HEK293 (cell line): ENCODE results near the gene RBPJ.

Experiments
- CTCF ChIA-PET: fragments of 350-600 bp; formaldehyde crosslinking; extraction: SDS; loops from one replicate; lab custom pipeline; 2021; ENCODE audit warnings: antibody characterized with exemption; lab: Yijun Ruan, JAX
- POLR2A ChIA-PET: fragments of 300-600 bp; formaldehyde crosslinking; extraction: SDS; loops from one replicate; lab custom pipeline; 2020; ENCODE audit warnings: antibody characterized with exemption, inconsistent platforms; lab: Yijun Ruan, JAX
- H3K27ac ChIP-seq: fragments of 200-500 bp; sonication (Bioruptor generic); 2 replicates; pipeline ENCODE4 v1.5.1; 2014; ENCODE audit warnings: low read depth, low read length, control low read depth, inconsistent platforms; ENCODE audit errors: extremely low read depth
- H3K36me3 ChIP-seq, 2 experiments: fragments of 200-500 bp in 1 of 2; sonication (Bioruptor generic) in 1 of 2; 1 replicate in 1 of 2; 2 replicates in 1 of 2; pipeline ENCODE4 v1.5.1; 2014 to 2017; ENCODE audit warnings: inconsistent platforms in 2 of 2, low read length in 2 of 2; ENCODE audit not compliant: control insufficient read depth in 2 of 2, insufficient read depth in 1 of 2
- H3K4me1 ChIP-seq: fragments of 200-500 bp; sonication (Bioruptor generic); 2 replicates; pipeline ENCODE4 v1.5.1; 2014; ENCODE audit warnings: mild to moderate bottlenecking, low read length, inconsistent platforms; ENCODE audit not compliant: control insufficient read depth, insufficient read depth
- H3K4me3 ChIP-seq: 2 replicates; pipeline ENCODE4 v1.5.1; 2011; ENCODE audit warnings: low read depth, mild to moderate bottlenecking, control low read depth, low read length, moderate library complexity
- H3K9me3 ChIP-seq: fragments of 200-500 bp; sonication (Bioruptor generic); 2 replicates; pipeline ENCODE4 v1.5.1; 2014; ENCODE audit warnings: low read depth, low read length, inconsistent platforms; ENCODE audit not compliant: control insufficient read depth, insufficient read depth
- HOXD13 ChIP-seq: sonication (generic); formaldehyde crosslinking; IDR thresholded peaks from 2 replicates; pipeline ENCODE4 v1.8.0; 2022; ENCODE audit warnings: missing genetic modification reagents, borderline replicate concordance
- KLF16 ChIP-seq: fragments of 450-650 bp; formaldehyde crosslinking; IDR thresholded peaks from 2 replicates; pipeline ENCODE4 v1.5.1; 2017; ENCODE audit warnings: missing biosample characterization, missing genetic modification characterization
- OSR2 ChIP-seq: fragments of 450-650 bp; formaldehyde crosslinking; IDR thresholded peaks from 2 replicates; pipeline ENCODE4 v1.5.1; 2016; ENCODE audit warnings: missing biosample characterization, missing genetic modification characterization
- TSHZ1 ChIP-seq: fragments of 450-650 bp; formaldehyde crosslinking; IDR thresholded peaks from 2 replicates; pipeline ENCODE4 v1.5.1; 2016; ENCODE audit warnings: missing biosample characterization, missing genetic modification characterization, borderline replicate concordance
- WT1 ChIP-seq: fragments of 450-650 bp; formaldehyde crosslinking; IDR thresholded peaks from 2 replicates; pipeline ENCODE4 v1.5.1; 2016; ENCODE audit warnings: missing biosample characterization, missing genetic modification characterization
- ZBTB44 ChIP-seq: fragments of 450-650 bp; IDR thresholded peaks from 2 replicates; pipeline ENCODE4 v1.5.1; 2018; ENCODE audit warnings: missing biosample characterization, mild to moderate bottlenecking, missing genetic modification characterization
- ZBTB8A ChIP-seq: fragments of 450-650 bp; formaldehyde crosslinking; IDR thresholded peaks from 2 replicates; pipeline ENCODE4 v1.5.1; 2016; ENCODE audit warnings: missing biosample characterization, missing genetic modification characterization
- ZNF146 ChIP-seq: fragments of 450-650 bp; formaldehyde crosslinking; IDR thresholded peaks from 2 replicates; pipeline ENCODE4 v1.5.1; 2016; ENCODE audit warnings: missing biosample characterization, missing genetic modification characterization
- ZNF2 ChIP-seq: fragments of 450-650 bp; formaldehyde crosslinking; IDR thresholded peaks from 2 replicates; pipeline ENCODE4 v1.5.1; 2016; ENCODE audit warnings: missing biosample characterization, missing genetic modification characterization
- ZNF335 ChIP-seq: fragments of 450-650 bp; formaldehyde crosslinking; conservative IDR thresholded peaks from 2 replicates; pipeline ENCODE4 v1.5.1; 2016; ENCODE audit warnings: missing biosample characterization, missing genetic modification characterization
- ZNF354C ChIP-seq: fragments of 450-650 bp; formaldehyde crosslinking; IDR thresholded peaks from 2 replicates; pipeline ENCODE4 v1.5.1; 2016; ENCODE audit warnings: missing biosample characterization, missing genetic modification characterization, low read depth, borderline replicate concordance
- ZNF362 ChIP-seq: fragments of 450-650 bp; formaldehyde crosslinking; IDR thresholded peaks from 2 replicates; pipeline ENCODE4 v1.5.1; 2016; ENCODE audit warnings: missing biosample characterization, missing genetic modification characterization
- ZNF398 ChIP-seq: fragments of 450-650 bp; formaldehyde crosslinking; IDR thresholded peaks from 2 replicates; pipeline ENCODE4 v1.5.1; 2017; ENCODE audit warnings: missing biosample characterization, missing genetic modification characterization
- ZNF426 ChIP-seq: fragments of 450-650 bp; formaldehyde crosslinking; IDR thresholded peaks from 2 replicates; pipeline ENCODE4 v1.5.1; 2017; ENCODE audit warnings: missing biosample characterization, missing genetic modification characterization, mild to moderate bottlenecking, inconsistent platforms, moderate library complexity
- ZNF433 ChIP-seq: fragments of 450-650 bp; formaldehyde crosslinking; IDR thresholded peaks from 2 replicates; pipeline ENCODE4 v1.5.1; 2016; ENCODE audit warnings: missing biosample characterization, missing genetic modification characterization, low read depth
- ZNF501 ChIP-seq: fragments of 450-650 bp; formaldehyde crosslinking; IDR thresholded peaks from 2 replicates; pipeline ENCODE4 v1.5.1; 2016; ENCODE audit warnings: missing biosample characterization, missing genetic modification characterization
- ZNF610 ChIP-seq: fragments of 450-650 bp; formaldehyde crosslinking; IDR thresholded peaks from 2 replicates; pipeline ENCODE4 v1.5.1; 2016; ENCODE audit warnings: missing biosample characterization, missing genetic modification characterization, borderline replicate concordance
- ZNF792 ChIP-seq: fragments of 450-650 bp; formaldehyde crosslinking; IDR thresholded peaks from 2 replicates; pipeline ENCODE4 v1.5.1; 2016; ENCODE audit warnings: missing biosample characterization, missing genetic modification characterization
- TF ChIP-seq, protein P1 (sequence below): fragments of 450-650 bp; formaldehyde crosslinking; IDR thresholded peaks from 2 replicates; pipeline ENCODE4 v1.5.1; 2017; ENCODE audit warnings: missing biosample characterization, missing genetic modification characterization
- TF ChIP-seq, protein P2 (sequence below): fragments of 450-650 bp; formaldehyde crosslinking; IDR thresholded peaks from 2 replicates; pipeline ENCODE4 v1.5.1; 2017; ENCODE audit warnings: missing biosample characterization, missing genetic modification characterization
- TF ChIP-seq, protein P3 (sequence below): fragments of 450-650 bp; formaldehyde crosslinking; IDR thresholded peaks from 2 replicates; pipeline ENCODE4 v1.5.1; 2016; ENCODE audit warnings: missing biosample characterization, missing genetic modification characterization

RBPJ gene

DNA sequence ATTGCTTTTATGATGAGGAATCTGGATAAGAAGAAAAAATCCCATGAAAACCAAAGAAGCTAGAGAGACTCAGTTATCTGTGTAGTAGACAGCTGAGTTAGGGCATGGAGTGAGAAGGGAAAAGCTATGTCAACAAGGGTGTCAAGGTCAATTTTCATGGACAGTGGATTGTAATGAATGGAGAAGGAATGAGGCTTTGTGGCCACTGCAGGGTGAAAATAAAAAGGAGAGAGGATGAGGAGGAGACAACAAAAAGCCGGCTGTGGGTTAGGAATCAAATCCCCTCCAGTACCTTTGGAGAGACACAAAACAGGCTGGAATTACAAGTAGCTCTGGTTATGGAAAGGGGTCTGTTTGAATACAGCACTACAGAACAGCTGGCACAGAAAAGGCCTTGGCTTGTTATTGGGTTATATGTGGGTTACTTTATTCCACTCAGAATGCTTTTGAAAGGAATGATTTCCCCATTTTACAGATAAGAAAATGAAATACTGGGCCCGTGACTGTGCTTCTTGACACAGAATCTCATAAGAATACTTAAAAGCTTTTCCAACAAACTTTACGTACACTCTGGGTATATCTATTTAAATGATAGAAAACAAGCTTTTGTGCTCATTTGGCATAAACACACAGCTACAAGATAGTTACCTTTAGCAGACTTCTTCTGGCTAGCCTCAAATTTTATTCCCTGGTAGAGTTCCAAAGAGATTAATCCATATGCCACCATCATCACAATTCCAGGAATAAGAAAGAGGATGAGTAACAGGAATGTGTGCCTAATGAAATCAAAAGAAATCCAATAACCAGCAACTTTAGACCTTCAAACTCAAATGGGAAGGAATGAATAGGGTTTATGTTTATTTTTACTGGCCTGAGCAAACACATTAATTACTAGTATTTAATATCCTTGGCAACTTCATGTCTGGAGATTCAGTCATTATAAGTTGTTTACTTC lies 162.0 kb downstream of the RBPJ start (continued):
- TF ChIP-seq ZNF792, result no peak
- no peak for TF ChIP-seq WT1 (tag by site-specific recombination)
- no peak for TF ChIP-seq ZNF610 (tag by site-specific recombination)
- no peak for TF ChIP-seq ZNF501 (tag by site-specific recombination)
- TF ChIP-seq ZNF433 (tag by site-specific recombination), result no peak
- TF ChIP-seq ZBTB8A (tag by site-specific recombination), result no peak

- ChIA-PET POLR2A (interaction anchor here (1.4 kb wide), 1 partner anchor 84 kb away, joined by 7 read pairs; no protein-coding TSS in a partner anchor), CTCF (interaction anchor here (0.6 kb wide), 1 partner anchor 496 kb away, joined by 3 read pairs; no protein-coding TSS in a partner anchor)
- Histone ChIP-seq H3K9me3 (no peaks in the 10 kb centered on the region), H3K27ac (peak overlapping the region; percentile 51), H3K4me1 (peaks cover 7% of the 10 kb centered on the region; the same call in 1 of the 2 replicates), H3K4me3 (no peak overlapping the region), H3K36me3 (no peaks in the 10 kb centered on the region)
- TF ChIP-seq ZNF501 (tag by site-specific recombination), result no peak
- TF ChIP-seq, protein P1, sequence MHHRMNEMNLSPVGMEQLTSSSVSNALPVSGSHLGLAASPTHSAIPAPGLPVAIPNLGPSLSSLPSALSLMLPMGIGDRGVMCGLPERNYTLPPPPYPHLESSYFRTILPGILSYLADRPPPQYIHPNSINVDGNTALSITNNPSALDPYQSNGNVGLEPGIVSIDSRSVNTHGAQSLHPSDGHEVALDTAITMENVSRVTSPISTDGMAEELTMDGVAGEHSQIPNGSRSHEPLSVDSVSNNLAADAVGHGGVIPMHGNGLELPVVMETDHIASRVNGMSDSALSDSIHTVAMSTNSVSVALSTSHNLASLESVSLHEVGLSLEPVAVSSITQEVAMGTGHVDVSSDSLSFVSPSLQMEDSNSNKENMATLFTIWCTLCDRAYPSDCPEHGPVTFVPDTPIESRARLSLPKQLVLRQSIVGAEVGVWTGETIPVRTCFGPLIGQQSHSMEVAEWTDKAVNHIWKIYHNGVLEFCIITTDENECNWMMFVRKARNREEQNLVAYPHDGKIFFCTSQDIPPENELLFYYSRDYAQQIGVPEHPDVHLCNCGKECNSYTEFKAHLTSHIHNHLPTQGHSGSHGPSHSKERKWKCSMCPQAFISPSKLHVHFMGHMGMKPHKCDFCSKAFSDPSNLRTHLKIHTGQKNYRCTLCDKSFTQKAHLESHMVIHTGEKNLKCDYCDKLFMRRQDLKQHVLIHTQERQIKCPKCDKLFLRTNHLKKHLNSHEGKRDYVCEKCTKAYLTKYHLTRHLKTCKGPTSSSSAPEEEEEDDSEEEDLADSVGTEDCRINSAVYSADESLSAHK, result peak; percentile 76
- no peak for TF ChIP-seq ZNF354C
- TF ChIP-seq OSR2 (tag by site-specific recombination), result peak; percentile 95
- TF ChIP-seq ZNF146 (tag by site-specific recombination), result peak; percentile 45; the same call in 1 of the 2 replicates
- TF ChIP-seq TSHZ1 (tag by site-specific recombination), result no peak
- TF ChIP-seq HOXD13 (CRISPR knock-in tag), result 0 out of 2 replicates have a peak, but pooled peaks have one; percentile 63
- no peak for TF ChIP-seq KLF16 (tag by site-specific recombination)
- TF ChIP-seq ZNF398 (tag by site-specific recombination), result 0 out of 2 replicates have a peak, but pooled peaks have one; percentile 9
- TF ChIP-seq ZNF335 (tag by site-specific recombination), result peak; percentile 21; the same call in 1 of the 2 replicates
- no peak for TF ChIP-seq ZNF362 (tag by site-specific recombination)
- TF ChIP-seq, protein P2, sequence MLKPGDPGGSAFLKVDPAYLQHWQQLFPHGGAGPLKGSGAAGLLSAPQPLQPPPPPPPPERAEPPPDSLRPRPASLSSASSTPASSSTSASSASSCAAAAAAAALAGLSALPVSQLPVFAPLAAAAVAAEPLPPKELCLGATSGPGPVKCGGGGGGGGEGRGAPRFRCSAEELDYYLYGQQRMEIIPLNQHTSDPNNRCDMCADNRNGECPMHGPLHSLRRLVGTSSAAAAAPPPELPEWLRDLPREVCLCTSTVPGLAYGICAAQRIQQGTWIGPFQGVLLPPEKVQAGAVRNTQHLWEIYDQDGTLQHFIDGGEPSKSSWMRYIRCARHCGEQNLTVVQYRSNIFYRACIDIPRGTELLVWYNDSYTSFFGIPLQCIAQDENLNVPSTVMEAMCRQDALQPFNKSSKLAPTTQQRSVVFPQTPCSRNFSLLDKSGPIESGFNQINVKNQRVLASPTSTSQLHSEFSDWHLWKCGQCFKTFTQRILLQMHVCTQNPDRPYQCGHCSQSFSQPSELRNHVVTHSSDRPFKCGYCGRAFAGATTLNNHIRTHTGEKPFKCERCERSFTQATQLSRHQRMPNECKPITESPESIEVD (tag by site-specific recombination), result peak; percentile 98
- 0 out of 2 replicates have a peak, but pooled peaks have one; percentile 59 for TF ChIP-seq ZNF2
- TF ChIP-seq, protein P3, sequence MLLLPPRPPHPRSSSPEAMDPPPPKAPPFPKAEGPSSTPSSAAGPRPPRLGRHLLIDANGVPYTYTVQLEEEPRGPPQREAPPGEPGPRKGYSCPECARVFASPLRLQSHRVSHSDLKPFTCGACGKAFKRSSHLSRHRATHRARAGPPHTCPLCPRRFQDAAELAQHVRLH, result peak; percentile 70; the same call in 1 of the 2 replicates
- no peak for TF ChIP-seq ZNF426
- no peak for TF ChIP-seq ZBTB44
Measured at GRCh38 chr4:26484032-26484515, 163.3 kb downstream of the RBPJ start.
